Measurements from ENCODE around the gene MXD3. TPM values are rescaled to one million over a fixed set of nuclear protein-coding genes. Genes with fewer than 3 reads are reported as not detected.

The MXD3 gene
- total RNA-seq, 1 experiment from 2014 or later = 50.0 TPM

DNA sequence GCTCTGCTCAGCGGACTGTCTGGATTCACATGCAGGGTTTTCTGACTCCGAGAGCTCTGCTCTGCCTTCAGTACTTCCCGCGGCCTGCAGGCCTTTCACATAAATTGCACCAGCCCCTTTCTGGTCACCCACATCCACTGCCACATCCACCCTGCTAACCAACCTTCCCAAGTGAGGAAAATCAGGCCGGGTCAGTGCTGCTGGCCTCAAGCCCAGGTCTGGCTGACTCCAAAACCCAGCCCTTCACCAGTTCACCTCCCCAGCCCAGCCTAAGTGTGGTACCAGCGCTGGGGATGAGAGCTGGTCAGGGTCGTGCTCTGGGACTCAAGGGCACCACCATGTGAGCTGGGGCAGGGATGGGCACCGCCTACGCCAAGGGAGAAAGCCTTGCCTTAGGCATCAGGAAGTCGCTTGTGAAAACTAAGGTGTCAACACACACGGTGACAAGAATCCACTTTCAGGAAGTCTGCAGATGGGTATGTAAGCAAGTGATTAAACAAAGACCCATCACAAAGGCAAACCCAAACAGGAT, 27.5 kb upstream of the MXD3 start:
- Histone ChIP-seq H3K27ac (no peak overlapping the region; the same call in 1 of the 2 replicates), H3K27me3 (ENCODE audit: insufficient read depth, low read depth) (no peaks in the 10 kb centered on the region), H3K79me2 (ENCODE audit: low read depth) (peaks cover 40% of the 10 kb centered on the region), H3K9me2 (ENCODE audit: insufficient read depth) (no peaks in the 10 kb centered on the region), H3F3A (ENCODE audit: insufficient read depth, low read depth) (peaks cover 20% of the 10 kb centered on the region), H4K20me1 (ENCODE audit: insufficient read depth) (peaks cover 28% of the 10 kb centered on the region), H3K36me3 (ENCODE audit: low read depth) (peaks cover 20% of the 10 kb centered on the region), H3K4me2 (peak overlapping the region; percentile 16), H2AFZ (no peak overlapping the region), H3K9me3 (ENCODE audit: insufficient read depth, low read depth) (no peaks in the 10 kb centered on the region), H3K4me1 (replicated peaks; ENCODE audit: insufficient read depth) (peaks cover 18% of the 10 kb centered on the region), H3K4me3 (no peak overlapping the region)
- intact Hi-C loops (cut with micrococcal nuclease; ENCODE audit: unreplicated experiment) = no loop called here
- ChIA-PET POLR2A (ENCODE audit: unreplicated experiment) (no interaction called here), CTCF (no interaction called here)
- no TSS peak for BruUV-seq (replicated peaks)
- no peak for TF ChIP-seq CTCF (conservative IDR thresholded peaks at IDR 0.05)
- no peak for TF ChIP-seq EZH2 (IDR thresholded peaks at IDR 0.05; ENCODE audit: low read depth)
- peak; percentile 70 to 91 for DNase-seq

DNA sequence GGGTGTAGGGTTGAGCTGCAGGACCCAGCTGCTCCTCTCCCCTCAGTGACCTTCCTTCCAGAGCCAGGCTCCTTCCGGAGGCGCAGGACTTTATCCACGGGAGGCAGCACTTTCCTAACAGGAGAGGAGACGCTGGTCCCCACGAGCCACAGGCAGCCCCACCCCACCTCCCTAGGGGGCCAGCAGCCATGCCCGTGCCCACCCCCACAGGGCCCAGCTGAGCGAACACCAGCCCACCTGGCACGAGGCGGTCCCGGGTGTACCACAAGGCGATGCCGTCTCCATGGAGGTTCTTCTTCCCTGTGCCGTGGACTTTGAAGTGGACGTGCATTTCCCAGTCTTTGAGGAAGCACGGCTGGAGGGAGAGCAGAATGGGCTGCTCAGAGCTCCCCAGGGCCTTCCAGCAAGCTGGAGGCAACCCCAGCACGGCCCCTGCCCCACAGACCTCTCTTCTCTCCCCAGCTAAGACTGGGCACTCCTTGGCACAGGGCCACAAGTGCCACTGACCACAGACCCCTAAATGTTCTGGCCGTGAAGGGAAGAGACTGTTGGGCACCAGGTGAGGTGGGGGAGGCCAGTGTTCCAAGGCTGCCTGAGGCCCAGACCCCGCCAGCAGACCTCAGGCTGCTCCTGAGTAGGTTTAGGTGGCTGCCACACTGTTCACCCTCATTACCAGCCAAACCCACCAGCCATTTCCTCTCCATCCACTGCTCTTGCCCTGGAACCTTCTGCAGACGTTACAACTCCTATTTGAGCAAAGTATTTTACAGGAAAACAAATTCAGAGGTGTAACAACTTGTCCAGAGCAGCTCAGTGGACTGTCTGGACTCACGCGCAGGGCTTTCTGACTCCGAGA, 26.8 kb upstream of the MXD3 start:
- no peaks in the 10 kb centered on the region for H3K9me3 ChIP-seq (ENCODE audit: insufficient read depth, low read depth)
- H3K36me3 ChIP-seq (ENCODE audit: low read depth) = peaks cover 23% of the 10 kb centered on the region
- H3F3A ChIP-seq (ENCODE audit: insufficient read depth, low read depth) = peaks cover 20% of the 10 kb centered on the region

More for the DNA sequence above, 26.8 kb upstream of the MXD3 start:
- BruUV-seq (replicated peaks) = no TSS peak
- TF ChIP-seq CTCF (conservative IDR thresholded peaks at IDR 0.05) = no peak
- no peak for TF ChIP-seq EZH2 (IDR thresholded peaks at IDR 0.05; ENCODE audit: low read depth)
- Histone ChIP-seq H3K4me3 (no peak overlapping the region), H3K27ac (no peak overlapping the region; the same call in 1 of the 2 replicates), H2AFZ (no peak overlapping the region), H3K9me2 (ENCODE audit: insufficient read depth) (no peaks in the 10 kb centered on the region), H3K79me2 (ENCODE audit: low read depth) (peaks cover 35% of the 10 kb centered on the region), H3K4me1 (replicated peaks; ENCODE audit: insufficient read depth) (peaks cover 18% of the 10 kb centered on the region), H4K20me1 (ENCODE audit: insufficient read depth) (peaks cover 24% of the 10 kb centered on the region; the same call in 1 of the 2 replicates), H3K4me2 (peak overlapping the region; percentile 16; the same call in 1 of the 2 replicates), H3K27me3 (ENCODE audit: insufficient read depth, low read depth) (no peaks in the 10 kb centered on the region)
- no peak for DNase-seq
- ChIA-PET POLR2A (ENCODE audit: unreplicated experiment) (no interaction called here), CTCF (no interaction called here)
- intact Hi-C loops (cut with micrococcal nuclease; ENCODE audit: unreplicated experiment) = no loop called here

Measured in PC-9 (cell line).